Measurements from ENCODE around the gene MTMR2.

- TF ChIP-seq EZH2 (IDR thresholded peaks at IDR 0.05; ENCODE audit: insufficient read depth, low read length) (no peak), CTCF (IDR thresholded peaks at IDR 0.05; ENCODE audit: insufficient read depth, low read depth, low read length) (no peak)
Measured at GRCh38 chr11:95877291-95877690, 46.6 kb downstream of the MTMR2 start.
